H9 (cell line): ENCODE measurements around the gene THSD4. TPM values are rescaled to one million over a fixed set of nuclear protein-coding genes. Genes with fewer than 3 reads are reported as not detected.

Experiments
- DNase-seq: peaks from one replicate; pipeline ENCODE4 v3.0.0-alpha.2; 2017
- H2AFZ ChIP-seq: one replicate; pipeline ENCODE4 v1.6.1; 2013; ENCODE audit warnings: mild to moderate bottlenecking, low read length, control low read depth, moderate library complexity
- H2AK5ac ChIP-seq: 2 replicates; pipeline ENCODE4 v1.6.1; 2013; ENCODE audit warnings: low read length, control low read depth, mixed read lengths; ENCODE audit not compliant: insufficient read length
- H2BK120ac ChIP-seq: one replicate; pipeline ENCODE4 v1.6.1; 2013; ENCODE audit warnings: low read depth, mild to moderate bottlenecking, low read length, control low read depth, inconsistent platforms; ENCODE audit not compliant: poor library complexity, severe bottlenecking
- H2BK12ac ChIP-seq: 2 replicates; pipeline ENCODE4 v1.6.1; 2013; ENCODE audit warnings: low read length, control low read depth, mixed read lengths, low read depth; ENCODE audit not compliant: insufficient read length
- H2BK15ac ChIP-seq: 2 replicates; pipeline ENCODE4 v1.6.1; 2013; ENCODE audit warnings: low read depth, low read length, control low read depth
- H2BK20ac ChIP-seq: one replicate; pipeline ENCODE4 v1.6.1; 2013; ENCODE audit warnings: low read depth, mild to moderate bottlenecking, low read length, control low read depth, inconsistent platforms; ENCODE audit not compliant: poor library complexity, severe bottlenecking
- H2BK5ac ChIP-seq: 2 replicates; pipeline ENCODE4 v1.6.1; 2013; ENCODE audit warnings: low read length, control low read depth, mixed read lengths; ENCODE audit not compliant: insufficient read length
- H3K14ac ChIP-seq: 2 replicates; pipeline ENCODE4 v1.6.1; 2013; ENCODE audit warnings: low read length, control low read depth; ENCODE audit not compliant: insufficient read depth
- H3K18ac ChIP-seq: 2 replicates; pipeline ENCODE4 v1.6.1; 2013; ENCODE audit warnings: low read depth, mild to moderate bottlenecking, mixed read lengths, low read length, control low read depth; ENCODE audit not compliant: insufficient read length
- H3K23ac ChIP-seq: 2 replicates; pipeline ENCODE4 v1.6.1; 2013; ENCODE audit warnings: low read length, control low read depth, mixed read lengths, low read depth; ENCODE audit not compliant: insufficient read length
- H3K23me2 ChIP-seq: 2 replicates; pipeline ENCODE4 v1.6.1; 2013; ENCODE audit warnings: low read depth, mild to moderate bottlenecking, mixed read lengths, low read length, control low read depth; ENCODE audit not compliant: insufficient read length, poor library complexity, severe bottlenecking
- H3K27ac ChIP-seq: 2 replicates; pipeline ENCODE4 v1.5.1; 2013; ENCODE audit warnings: low read length, control low read depth, mixed read lengths, low read depth; ENCODE audit not compliant: insufficient read length
- H3K27me3 ChIP-seq: 2 replicates; pipeline ENCODE4 v1.6.1; 2013; ENCODE audit warnings: low read length, control low read depth, inconsistent platforms; ENCODE audit not compliant: insufficient read depth
- H3K4ac ChIP-seq: 2 replicates; pipeline ENCODE4 v1.6.1; 2013; ENCODE audit warnings: low read depth, mild to moderate bottlenecking, control low read depth, inconsistent platforms, low read length, moderate library complexity
- H3K4me1 ChIP-seq: 2 replicates; pipeline ENCODE4 v1.6.1; 2013; ENCODE audit warnings: low read length, control low read depth, inconsistent platforms; ENCODE audit not compliant: insufficient read depth
- H3K4me2 ChIP-seq: 2 replicates; pipeline ENCODE4 v1.6.1; 2013; ENCODE audit warnings: low read length, control low read depth, mixed read lengths; ENCODE audit not compliant: insufficient read length, insufficient read depth
- H3K56ac ChIP-seq: 2 replicates; pipeline ENCODE4 v1.6.1; 2013; ENCODE audit warnings: low read depth, mild to moderate bottlenecking, mixed read lengths, low read length, control low read depth; ENCODE audit not compliant: insufficient read length
- H3K79me1 ChIP-seq: 2 replicates; pipeline ENCODE4 v1.6.1; 2013; ENCODE audit warnings: low read depth, mild to moderate bottlenecking, moderate library complexity, low read length, control low read depth, inconsistent platforms; ENCODE audit not compliant: insufficient read depth, poor library complexity, severe bottlenecking
- H3K79me2 ChIP-seq: 2 replicates; pipeline ENCODE4 v1.6.1; 2013; ENCODE audit warnings: low read length, control low read depth, inconsistent platforms; ENCODE audit not compliant: insufficient read depth
- H3K9ac ChIP-seq: 2 replicates; pipeline ENCODE4 v1.6.1; 2013; ENCODE audit warnings: low read length, control low read depth, mixed read lengths; ENCODE audit not compliant: insufficient read length; ENCODE audit errors: extremely low read depth
- H3K9me3 ChIP-seq: one replicate; pipeline ENCODE4 v1.6.1; 2013; ENCODE audit warnings: low read depth, low read length, inconsistent platforms; ENCODE audit not compliant: control insufficient read depth
- H3T11ph ChIP-seq: one replicate; pipeline ENCODE4 v1.6.1; 2013; ENCODE audit warnings: mild to moderate bottlenecking, low read length, control low read depth, inconsistent platforms
- H4K20me1 ChIP-seq: one replicate; pipeline ENCODE4 v1.6.1; 2013; ENCODE audit not compliant: control insufficient read depth, insufficient read length, insufficient read depth
- H4K5ac ChIP-seq: 2 replicates; pipeline ENCODE4 v1.6.1; 2013; ENCODE audit warnings: low read depth, mild to moderate bottlenecking, mixed read lengths, low read length, control low read depth; ENCODE audit not compliant: insufficient read length
- H4K8ac ChIP-seq: replicated peaks from 2 replicates; pipeline ENCODE4 v1.6.1; 2013; ENCODE audit warnings: low read length, control low read depth, mixed read lengths, low read depth; ENCODE audit not compliant: insufficient read length
- H4K91ac ChIP-seq: 2 replicates; pipeline ENCODE4 v1.6.1; 2013; ENCODE audit warnings: low read depth, mild to moderate bottlenecking, moderate library complexity, mixed read lengths, low read length, control low read depth; ENCODE audit not compliant: insufficient read length
- H3K27ac Mint-ChIP-seq, 3 experiments: 2 replicates in 2 of 3; 3 replicates in 1 of 3; pipeline ENCODE4 v1.8.0; 2020 to 2021; ENCODE audit warnings: mixed read lengths in 3 of 3, mild to moderate bottlenecking in 1 of 3, moderate library complexity in 1 of 3
- H3K27me3 Mint-ChIP-seq: 2 replicates; pipeline ENCODE4 v1.8.0; 2021; ENCODE audit warnings: low read depth, mild to moderate bottlenecking, moderate library complexity, mixed read lengths
- H3K36me3 Mint-ChIP-seq, 3 experiments: 2 replicates in 2 of 3; 3 replicates in 1 of 3; pipeline ENCODE4 v1.8.0; 2020 to 2021; ENCODE audit warnings: low read depth in 3 of 3, mixed read lengths in 3 of 3; ENCODE audit not compliant: insufficient read depth in 1 of 3
- H3K4me1 Mint-ChIP-seq, 2 experiments: 2 replicates each; pipeline ENCODE4 v1.8.0; 2020; ENCODE audit warnings: mixed read lengths in 2 of 2
- H3K4me3 Mint-ChIP-seq, 2 experiments: 2 replicates in 1 of 2; 3 replicates in 1 of 2; pipeline ENCODE4 v1.8.0; 2020 to 2021; ENCODE audit warnings: mild to moderate bottlenecking in 2 of 2, mixed read lengths in 2 of 2, moderate library complexity in 1 of 2
- H3K9me3 Mint-ChIP-seq, 2 experiments: 2 replicates in 1 of 2; 3 replicates in 1 of 2; pipeline ENCODE4 v1.8.0; 2020; ENCODE audit warnings: mild to moderate bottlenecking in 2 of 2, mixed read lengths in 2 of 2, moderate library complexity in 1 of 2
- WGBS: extraction: QIAGEN DNeasy Blood & Tissue Kit; methylation state at CpG from one replicate; pipeline ENCODE4 v1.1.7; 2013; ENCODE audit warnings: missing lambda C conversion rate, low lambda C conversion rate, mixed read lengths; ENCODE audit not compliant: insufficient read length; ENCODE audit errors: extremely low coverage; 5-methylcytosine and 5-hydroxymethylcytosine counted together
- total RNA-seq: library from RNA; stranded (reverse); gene quantifications from 2 replicates; pipeline ENCODE4 v1.2.1, GENCODE V29; 2021
- TF ChIP-seq, protein P1 (sequence below): fragments of 200-600 bp; sonication (generic); conservative IDR thresholded peaks from 3 replicates; pipeline ENCODE4 v1.8.0; 2021; ENCODE audit warnings: antibody characterized with exemption, mild to moderate bottlenecking

THSD4 gene
- total RNA-seq, 1 experiment from 2014 or later, result 5.5 TPM

DNA sequence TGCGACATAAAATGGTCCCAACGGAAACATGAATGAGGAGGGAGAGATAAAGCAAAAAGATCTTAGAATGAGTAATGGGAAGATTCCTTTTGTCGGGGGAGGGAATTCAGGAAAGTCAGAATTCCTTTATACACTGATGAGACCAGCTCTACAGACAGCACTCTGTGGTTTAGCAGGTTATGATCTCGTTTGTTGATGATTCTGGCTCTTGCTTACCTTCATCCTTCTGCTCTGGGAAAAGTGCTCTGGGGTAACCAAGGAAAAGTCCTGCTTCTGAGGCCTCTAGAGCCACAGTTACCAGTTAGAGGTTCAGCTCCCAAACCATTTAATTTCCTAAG is 544.4 kb downstream of the THSD4 start:
- H3K36me3 Mint-ChIP-seq, result no peaks in the 10 kb centered on the region
- no peak overlapping the region for H3K4me3 Mint-ChIP-seq
- peaks cover 0 to 2% of the 10 kb centered on the region in 2 experiments; a peak in 1 of 5 replicates for H3K9me3 Mint-ChIP-seq
- Histone ChIP-seq H3K4me1 (no peaks in the 10 kb centered on the region), H3K56ac (no peak overlapping the region), H4K8ac (no peak overlapping the region), H3K9ac (no peak overlapping the region), H2BK12ac (no peak overlapping the region), H2BK5ac (no peak overlapping the region), H3K4me2 (no peak overlapping the region), H3K18ac (no peak overlapping the region), H4K5ac (no peak overlapping the region), H3K23me2 (no peaks in the 10 kb centered on the region), H3K4ac (no peak overlapping the region), H3T11ph (no peak overlapping the region), H3K79me2 (no peaks in the 10 kb centered on the region), H3K14ac (no peak overlapping the region), H2AK5ac (no peak overlapping the region), H3K27ac (no peak overlapping the region), H2BK120ac (no peak overlapping the region), H3K9me3 (no peaks in the 10 kb centered on the region), H2AFZ (no peak overlapping the region), H2BK15ac (no peak overlapping the region), H3K79me1 (no peaks in the 10 kb centered on the region), H2BK20ac (no peak overlapping the region), H3K23ac (no peak overlapping the region), H4K91ac (no peak overlapping the region), H3K27me3 (no peaks in the 10 kb centered on the region), H4K20me1 (no peaks in the 10 kb centered on the region)
- H3K27me3 Mint-ChIP-seq, result no peaks in the 10 kb centered on the region
- no peak for DNase-seq
- H3K27ac Mint-ChIP-seq, result no peak overlapping the region
- no CpG with 5 or more reads among the region's 4 CpGs for WGBS
- H3K4me1 Mint-ChIP-seq, result peaks cover 0 to 7% of the 10 kb centered on the region in 2 experiments; a peak in 2 of 4 replicates
- TF ChIP-seq, protein P1, sequence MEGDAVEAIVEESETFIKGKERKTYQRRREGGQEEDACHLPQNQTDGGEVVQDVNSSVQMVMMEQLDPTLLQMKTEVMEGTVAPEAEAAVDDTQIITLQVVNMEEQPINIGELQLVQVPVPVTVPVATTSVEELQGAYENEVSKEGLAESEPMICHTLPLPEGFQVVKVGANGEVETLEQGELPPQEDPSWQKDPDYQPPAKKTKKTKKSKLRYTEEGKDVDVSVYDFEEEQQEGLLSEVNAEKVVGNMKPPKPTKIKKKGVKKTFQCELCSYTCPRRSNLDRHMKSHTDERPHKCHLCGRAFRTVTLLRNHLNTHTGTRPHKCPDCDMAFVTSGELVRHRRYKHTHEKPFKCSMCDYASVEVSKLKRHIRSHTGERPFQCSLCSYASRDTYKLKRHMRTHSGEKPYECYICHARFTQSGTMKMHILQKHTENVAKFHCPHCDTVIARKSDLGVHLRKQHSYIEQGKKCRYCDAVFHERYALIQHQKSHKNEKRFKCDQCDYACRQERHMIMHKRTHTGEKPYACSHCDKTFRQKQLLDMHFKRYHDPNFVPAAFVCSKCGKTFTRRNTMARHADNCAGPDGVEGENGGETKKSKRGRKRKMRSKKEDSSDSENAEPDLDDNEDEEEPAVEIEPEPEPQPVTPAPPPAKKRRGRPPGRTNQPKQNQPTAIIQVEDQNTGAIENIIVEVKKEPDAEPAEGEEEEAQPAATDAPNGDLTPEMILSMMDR, result no peak
